22Rv1 (cell line): ENCODE measurements around the gene MRPL55.

Experiments used
- ZFX ChIP-seq: fragments of 450-650 bp; IDR thresholded peaks from 2 replicates; pipeline ENCODE4 v1.6.1; 2017; ENCODE audit warnings: antibody characterized with exemption, borderline replicate concordance
- TF ChIP-seq, protein P1 (sequence below): fragments of 450-650 bp; IDR thresholded peaks from 2 replicates; pipeline ENCODE4 v1.5.1; 2017; ENCODE audit warnings: mild to moderate bottlenecking

DNA sequence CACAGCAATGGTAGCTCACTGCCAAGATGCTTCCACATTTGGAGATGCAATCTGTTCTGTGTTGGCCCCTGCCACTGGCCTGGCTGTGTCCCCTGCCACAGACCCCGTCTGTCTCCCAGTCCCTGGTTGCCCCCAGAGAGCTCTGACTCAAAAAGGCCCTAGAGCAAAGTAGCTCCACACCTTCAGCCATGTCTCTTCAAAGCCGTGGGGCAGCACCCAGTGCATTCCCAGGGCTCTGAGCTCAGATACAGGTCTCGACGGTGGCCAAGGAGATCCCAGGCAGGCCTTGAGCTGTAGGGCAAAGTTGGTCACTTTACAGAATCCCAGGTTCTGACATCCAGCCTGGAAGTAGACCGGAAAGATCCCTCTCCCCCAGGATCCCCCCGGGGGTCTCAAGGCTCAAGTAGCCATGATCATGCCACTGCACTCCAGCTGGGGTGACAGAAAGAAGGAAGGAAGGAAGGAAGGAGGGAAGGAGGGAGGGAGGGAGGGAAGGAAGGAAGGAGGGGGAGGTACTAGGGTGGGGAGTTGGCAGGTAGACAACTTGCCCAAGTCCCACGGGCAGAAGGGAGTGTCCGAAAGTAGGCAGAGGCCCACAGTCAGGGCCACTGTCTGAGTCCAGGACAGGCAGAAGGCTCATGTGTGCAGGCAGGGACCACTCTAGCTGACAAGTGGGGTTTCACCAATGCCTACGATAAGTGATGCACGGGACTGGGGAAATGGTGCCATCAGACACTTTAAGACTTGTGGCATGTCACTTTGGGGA lies 31.4 kb downstream of the MRPL55 start:
- TF ChIP-seq, protein P1, sequence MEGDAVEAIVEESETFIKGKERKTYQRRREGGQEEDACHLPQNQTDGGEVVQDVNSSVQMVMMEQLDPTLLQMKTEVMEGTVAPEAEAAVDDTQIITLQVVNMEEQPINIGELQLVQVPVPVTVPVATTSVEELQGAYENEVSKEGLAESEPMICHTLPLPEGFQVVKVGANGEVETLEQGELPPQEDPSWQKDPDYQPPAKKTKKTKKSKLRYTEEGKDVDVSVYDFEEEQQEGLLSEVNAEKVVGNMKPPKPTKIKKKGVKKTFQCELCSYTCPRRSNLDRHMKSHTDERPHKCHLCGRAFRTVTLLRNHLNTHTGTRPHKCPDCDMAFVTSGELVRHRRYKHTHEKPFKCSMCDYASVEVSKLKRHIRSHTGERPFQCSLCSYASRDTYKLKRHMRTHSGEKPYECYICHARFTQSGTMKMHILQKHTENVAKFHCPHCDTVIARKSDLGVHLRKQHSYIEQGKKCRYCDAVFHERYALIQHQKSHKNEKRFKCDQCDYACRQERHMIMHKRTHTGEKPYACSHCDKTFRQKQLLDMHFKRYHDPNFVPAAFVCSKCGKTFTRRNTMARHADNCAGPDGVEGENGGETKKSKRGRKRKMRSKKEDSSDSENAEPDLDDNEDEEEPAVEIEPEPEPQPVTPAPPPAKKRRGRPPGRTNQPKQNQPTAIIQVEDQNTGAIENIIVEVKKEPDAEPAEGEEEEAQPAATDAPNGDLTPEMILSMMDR, result no peak
- TF ChIP-seq ZFX, result no peak
